HEK293 (cell line): Measurements from ENCODE around the gene CREBL2.

ENCODE experiments used
- CTCF ChIA-PET: fragments of 350-600 bp; formaldehyde crosslinking; extraction: SDS; loops from one replicate; lab custom pipeline; 2021; ENCODE audit warnings: antibody characterized with exemption; lab: Yijun Ruan, JAX
- POLR2A ChIA-PET: fragments of 300-600 bp; formaldehyde crosslinking; extraction: SDS; loops from one replicate; lab custom pipeline; 2020; ENCODE audit warnings: antibody characterized with exemption, inconsistent platforms; lab: Yijun Ruan, JAX
- H3K27ac ChIP-seq: fragments of 200-500 bp; sonication (Bioruptor generic); 2 replicates; pipeline ENCODE4 v1.5.1; 2014; ENCODE audit warnings: low read depth, low read length, control low read depth, inconsistent platforms; ENCODE audit errors: extremely low read depth
- H3K36me3 ChIP-seq, 2 experiments: fragments of 200-500 bp in 1 of 2; sonication (Bioruptor generic) in 1 of 2; 1 replicate in 1 of 2; 2 replicates in 1 of 2; pipeline ENCODE4 v1.5.1; 2014 to 2017; ENCODE audit warnings: inconsistent platforms in 2 of 2, low read length in 2 of 2; ENCODE audit not compliant: control insufficient read depth in 2 of 2, insufficient read depth in 1 of 2
- H3K4me1 ChIP-seq: fragments of 200-500 bp; sonication (Bioruptor generic); 2 replicates; pipeline ENCODE4 v1.5.1; 2014; ENCODE audit warnings: mild to moderate bottlenecking, low read length, inconsistent platforms; ENCODE audit not compliant: control insufficient read depth, insufficient read depth
- H3K4me3 ChIP-seq: 2 replicates; pipeline ENCODE4 v1.5.1; 2011; ENCODE audit warnings: low read depth, mild to moderate bottlenecking, control low read depth, low read length, moderate library complexity
- H3K9me3 ChIP-seq: fragments of 200-500 bp; sonication (Bioruptor generic); 2 replicates; pipeline ENCODE4 v1.5.1; 2014; ENCODE audit warnings: low read depth, low read length, inconsistent platforms; ENCODE audit not compliant: control insufficient read depth, insufficient read depth
- AEBP2 ChIP-seq: fragments of 450-650 bp; formaldehyde crosslinking; IDR thresholded peaks from 2 replicates; pipeline ENCODE4 v1.5.1; 2016; ENCODE audit warnings: missing biosample characterization, missing genetic modification characterization, borderline replicate concordance
- KLF9 ChIP-seq: fragments of 450-650 bp; formaldehyde crosslinking; IDR thresholded peaks from 2 replicates; pipeline ENCODE4 v1.5.1; 2016; ENCODE audit warnings: missing biosample characterization, missing genetic modification characterization, low read depth
- PRDM10 ChIP-seq: fragments of 450-650 bp; formaldehyde crosslinking; IDR thresholded peaks from 2 replicates; pipeline ENCODE4 v1.5.1; 2016; ENCODE audit warnings: missing biosample characterization, missing genetic modification characterization
- SCRT2 ChIP-seq: fragments of 450-650 bp; formaldehyde crosslinking; IDR thresholded peaks from 2 replicates; pipeline ENCODE4 v1.5.1; 2016; ENCODE audit warnings: missing biosample characterization, missing genetic modification characterization
- ZBTB10 ChIP-seq: fragments of 450-650 bp; formaldehyde crosslinking; IDR thresholded peaks from 2 replicates; pipeline ENCODE4 v1.5.1; 2016; ENCODE audit warnings: missing biosample characterization, missing genetic modification characterization
- ZNF362 ChIP-seq: fragments of 450-650 bp; formaldehyde crosslinking; IDR thresholded peaks from 2 replicates; pipeline ENCODE4 v1.5.1; 2016; ENCODE audit warnings: missing biosample characterization, missing genetic modification characterization
- ZNF449 ChIP-seq: fragments of 450-650 bp; formaldehyde crosslinking; IDR thresholded peaks from 2 replicates; pipeline ENCODE4 v1.5.1; 2017; ENCODE audit warnings: missing biosample characterization, mild to moderate bottlenecking, missing genetic modification characterization, moderate library complexity
- ZNF654 ChIP-seq: fragments of 450-650 bp; formaldehyde crosslinking; IDR thresholded peaks from 2 replicates; pipeline ENCODE4 v1.5.1; 2016; ENCODE audit warnings: low read depth, missing biosample characterization, missing genetic modification characterization

The CREBL2 gene

GRCh38 chr12:12663644-12664294 is 52.1 kb downstream of the CREBL2 start:
- Histone ChIP-seq H3K4me1 (0 out of 2 replicates have a peak, but pooled peaks cover 2% of the 10 kb centered on the region), H3K36me3 (no peaks in the 10 kb centered on the region), H3K27ac (no peak overlapping the region), H3K9me3 (no peaks in the 10 kb centered on the region), H3K4me3 (no peak overlapping the region)
- TF ChIP-seq ZNF362 (tag by site-specific recombination) (no peak), PRDM10 (tag by site-specific recombination) (peak; percentile 54; the same call in 1 of the 2 replicates)
- POLR2A ChIA-PET: no interaction called here
- CTCF ChIA-PET: interaction anchor here (0.6 to 0.8 kb wide), 3 partner anchors 8 to 383 kb away, joined by 3 read pairs; no protein-coding TSS in a partner anchor

- Histone ChIP-seq H3K4me3 (no peak overlapping the region), H3K27ac (no peak overlapping the region), H3K36me3 (no peaks in the 10 kb centered on the region), H3K9me3 (no peaks in the 10 kb centered on the region), H3K4me1 (0 out of 2 replicates have a peak, but pooled peaks cover 2% of the 10 kb centered on the region)
- POLR2A ChIA-PET: interaction anchor here (0.5 kb wide), 1 partner anchor 951 kb away, joined by 5 read pairs; no protein-coding TSS in a partner anchor
- CTCF ChIA-PET: no interaction called here
- TF ChIP-seq ZNF654 (tag by site-specific recombination): no peak
- TF ChIP-seq SCRT2 (tag by site-specific recombination): no peak
- TF ChIP-seq KLF9 (tag by site-specific recombination): no peak
- TF ChIP-seq ZBTB10: no peak
- TF ChIP-seq ZNF449 (tag by site-specific recombination): peak; percentile 57; the same call in 1 of the 2 replicates
- TF ChIP-seq AEBP2 (tag by site-specific recombination): no peak
Observed at GRCh38 chr12:12665194-12665593, 53.5 kb downstream of the CREBL2 start.
